HAP-1 (cell line): ENCODE data around the gene GMPPA.

ENCODE experiments used
- DNase-seq, 2 experiments: peaks; one replicate each; pipeline ENCODE4 v3.0.0-alpha.2; 2016 to 2020; ENCODE audit warnings: low spot score in 2 of 2
- H3K27me3 ChIP-seq: fragments of 250-450 bp; sonication (Bioruptor Pico); 2 replicates; pipeline ENCODE4 v1.5.1; 2020; ENCODE audit warnings: low read depth, mild to moderate bottlenecking, moderate library complexity
- H3K36me3 ChIP-seq: fragments of 250-450 bp; sonication (Bioruptor Pico); replicated peaks from 2 replicates; pipeline ENCODE4 v1.5.1; 2020; ENCODE audit warnings: mild to moderate bottlenecking
- H3K4me1 ChIP-seq: fragments of 250-450 bp; sonication (Bioruptor Pico); 2 replicates; pipeline ENCODE4 v1.5.1; 2020; ENCODE audit warnings: mild to moderate bottlenecking
- H3K4me3 ChIP-seq: fragments of 250-450 bp; sonication (Bioruptor Pico); 2 replicates; pipeline ENCODE4 v1.5.1; 2020; ENCODE audit warnings: mild to moderate bottlenecking, moderate library complexity
- H3K9me3 ChIP-seq: fragments of 250-450 bp; sonication (Bioruptor Pico); 2 replicates; pipeline ENCODE4 v1.5.1; 2020; ENCODE audit warnings: mild to moderate bottlenecking, moderate library complexity
- in situ Hi-C: fragments of 300-500 bp; cut with MboI; formaldehyde crosslinking; loops from 3 replicates; pipeline ENCODE4 v1.14.3; 2020; ENCODE audit warnings: low sequenced_read_pairs, inconsistent platforms, mixed read lengths

Gene GMPPA

GRCh38 chr2:219531639-219532377, 33.1 kb downstream of the GMPPA start:
- in situ Hi-C loops: loop anchor here (5.0 kb wide), 1 partner anchor 130 kb away; no protein-coding TSS in a partner anchor
- H3K36me3 ChIP-seq: no peaks in the 10 kb centered on the region
- H3K4me3 ChIP-seq: no peak overlapping the region
- peaks cover 53% of the 10 kb centered on the region for H3K27me3 ChIP-seq
- H3K9me3 ChIP-seq: no peaks in the 10 kb centered on the region
- DNase-seq: no peak
- H3K4me1 ChIP-seq: no peaks in the 10 kb centered on the region

DNA sequence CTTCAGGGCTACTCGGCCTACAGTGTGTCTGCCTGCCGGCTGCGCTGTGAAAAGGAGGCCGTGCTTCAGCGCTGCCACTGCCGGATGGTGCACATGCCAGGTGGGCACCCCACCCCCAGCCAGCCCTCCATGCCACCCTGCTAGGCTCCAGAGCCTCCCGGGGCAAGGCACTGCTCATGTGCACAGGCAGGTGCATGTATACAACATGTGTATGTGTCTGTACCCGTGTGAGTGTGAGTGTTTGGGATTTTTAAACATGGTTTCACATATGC, 33.6 kb downstream of the GMPPA start:
- no peaks in the 10 kb centered on the region for H3K4me1 ChIP-seq
- no peaks in the 10 kb centered on the region for H3K9me3 ChIP-seq
- no peak for DNase-seq
- peaks cover 48% of the 10 kb centered on the region for H3K27me3 ChIP-seq
- in situ Hi-C loops: loop anchor here (5.0 kb wide), 1 partner anchor 130 kb away; no protein-coding TSS in a partner anchor
- no peaks in the 10 kb centered on the region for H3K36me3 ChIP-seq
- no peak overlapping the region for H3K4me3 ChIP-seq

DNA sequence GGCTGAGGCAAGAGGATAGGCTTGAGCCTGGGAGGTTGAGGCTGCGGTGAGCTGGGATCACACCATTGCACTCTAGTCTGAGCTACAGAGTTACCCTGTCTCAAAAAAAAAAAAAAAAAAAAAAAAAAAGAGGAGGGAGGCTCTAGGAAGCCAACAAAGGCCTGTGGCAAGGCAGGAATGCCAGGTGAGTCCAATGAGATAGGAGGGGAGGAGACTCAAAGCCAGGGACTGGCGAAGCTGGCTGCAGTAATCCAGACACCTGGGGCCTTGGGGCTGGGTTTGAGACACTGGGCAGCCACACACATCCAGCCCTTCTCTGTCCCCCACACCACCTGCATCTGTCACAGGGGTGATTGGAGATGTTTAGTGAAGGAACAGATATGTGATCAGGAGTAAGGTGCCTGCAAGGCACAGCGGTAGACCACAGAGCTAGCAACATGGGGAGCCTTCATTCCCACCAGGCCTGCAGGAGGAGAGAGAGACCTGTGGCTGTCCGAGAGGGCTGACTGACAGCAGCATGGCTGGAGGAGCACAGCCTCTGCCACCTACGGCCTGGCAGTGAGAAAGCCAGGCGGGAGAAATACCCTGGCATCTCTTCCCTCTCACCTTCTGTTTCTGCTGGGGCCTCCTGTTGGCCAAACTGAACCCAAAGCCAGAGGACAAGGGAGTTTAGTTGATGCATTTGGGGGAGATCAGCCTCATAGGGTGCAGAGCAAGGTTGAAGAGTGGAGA, 35.4 kb downstream of the GMPPA start:
- in situ Hi-C loops: loop anchor here (5.0 kb wide), 1 partner anchor 132 kb away; no protein-coding TSS in a partner anchor
- H3K4me1 ChIP-seq: no peaks in the 10 kb centered on the region
- peaks cover 33% of the 10 kb centered on the region for H3K27me3 ChIP-seq
- no peak overlapping the region for H3K4me3 ChIP-seq
- no peaks in the 10 kb centered on the region; the same call in 1 of the 2 replicates for H3K36me3 ChIP-seq
- DNase-seq: no peak
- no peaks in the 10 kb centered on the region for H3K9me3 ChIP-seq

DNA sequence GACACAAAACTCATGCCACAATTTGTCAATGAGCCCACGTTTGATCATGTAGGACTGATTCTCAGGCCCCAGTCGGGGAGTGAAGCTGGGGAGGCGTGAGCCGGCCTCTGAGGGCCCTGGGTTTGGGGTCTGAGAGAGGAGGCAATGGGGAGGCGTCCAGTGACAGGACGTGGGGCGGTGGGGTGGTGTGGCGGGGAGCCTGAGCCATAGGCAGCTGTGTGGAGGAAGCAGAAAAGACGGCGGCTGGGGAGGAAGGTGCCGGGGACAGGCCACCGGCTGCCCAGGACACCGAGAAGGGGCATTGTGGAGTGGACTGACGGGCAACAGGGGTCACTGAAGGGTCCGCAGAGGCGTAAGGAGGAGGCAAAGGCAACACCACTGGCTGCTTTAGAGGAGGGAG, 37.7 kb downstream of the GMPPA start:
- in situ Hi-C loops: no loop called here
- DNase-seq: no peak
- no peaks in the 10 kb centered on the region; the same call in 1 of the 2 replicates for H3K4me1 ChIP-seq
- H3K9me3 ChIP-seq: no peaks in the 10 kb centered on the region
- no peak overlapping the region for H3K4me3 ChIP-seq
- H3K27me3 ChIP-seq: peaks cover 18% of the 10 kb centered on the region
- peaks cover 15% of the 10 kb centered on the region for H3K36me3 ChIP-seq

DNA sequence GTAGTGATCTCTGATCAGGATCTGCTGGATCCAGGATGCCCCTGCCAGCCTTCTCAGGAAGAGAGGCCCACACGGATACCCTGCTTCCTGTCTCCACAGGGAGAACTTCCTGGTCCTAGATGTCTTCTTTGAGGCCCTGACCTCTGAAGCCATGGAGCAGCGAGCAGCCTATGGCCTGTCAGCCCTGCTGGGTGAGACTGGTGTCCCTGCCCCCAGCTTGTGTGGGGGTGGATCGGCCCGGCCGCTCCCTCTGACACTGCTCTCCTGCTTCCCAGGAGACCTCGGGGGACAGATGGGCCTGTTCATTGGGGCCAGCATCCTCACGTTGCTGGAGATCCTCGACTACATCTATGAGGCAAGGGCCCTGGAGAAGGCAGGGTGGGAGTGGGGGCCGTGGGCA, 38.3 kb downstream of the GMPPA start:
- peaks cover 19% of the 10 kb centered on the region for H3K36me3 ChIP-seq
- peaks cover 13% of the 10 kb centered on the region for H3K27me3 ChIP-seq
- H3K9me3 ChIP-seq: no peaks in the 10 kb centered on the region
- in situ Hi-C loops: no loop called here
- H3K4me3 ChIP-seq: no peak overlapping the region
- no peak for DNase-seq
- peaks cover 2% of the 10 kb centered on the region; the same call in 1 of the 2 replicates for H3K4me1 ChIP-seq

DNA sequence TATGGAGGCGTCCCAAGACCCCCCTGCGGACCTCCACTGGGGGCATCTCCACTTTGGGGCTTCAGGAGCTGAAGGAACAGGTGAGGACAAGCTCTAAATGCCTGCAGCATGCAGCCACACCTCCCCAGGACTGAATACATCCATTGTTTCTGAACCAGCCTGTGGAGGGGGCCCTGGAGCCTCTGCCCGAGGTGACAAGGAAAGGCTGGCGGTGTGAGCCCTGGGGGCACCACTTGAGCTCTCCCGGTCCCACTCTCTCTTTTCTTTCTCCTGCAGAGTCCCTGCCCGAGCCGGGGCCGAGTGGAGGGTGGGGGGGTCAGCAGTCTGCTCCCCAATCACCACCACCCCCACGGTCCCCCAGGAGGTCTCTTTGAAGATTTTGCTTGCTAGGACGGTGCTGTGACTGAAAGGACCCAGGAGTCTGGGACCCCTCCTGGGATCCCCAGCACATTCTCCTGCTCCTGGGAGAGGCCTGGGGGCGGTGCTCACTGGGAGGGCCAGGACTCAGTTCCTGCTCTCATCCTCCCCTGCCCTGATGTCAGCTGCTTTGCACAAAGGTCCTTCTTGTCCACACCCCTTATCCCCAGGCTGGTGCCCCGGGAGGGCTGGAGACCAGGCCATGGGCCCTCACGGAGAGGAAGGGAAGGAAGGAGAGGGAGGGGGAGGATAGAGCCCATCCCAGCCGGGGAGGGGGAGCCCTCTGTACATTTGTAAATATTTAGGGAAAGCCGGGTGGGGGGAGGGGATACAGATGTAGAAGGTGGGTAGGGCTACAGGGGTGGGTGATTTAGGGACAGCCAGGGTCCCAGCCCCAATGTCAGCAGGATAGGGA, 39.2 kb downstream of the GMPPA start:
- H3K4me3 ChIP-seq: no peak overlapping the region
- H3K27me3 ChIP-seq: peaks cover 4% of the 10 kb centered on the region
- in situ Hi-C loops: no loop called here
- H3K36me3 ChIP-seq: peaks cover 19% of the 10 kb centered on the region
- no peak for DNase-seq
- peaks cover 8% of the 10 kb centered on the region; the same call in 1 of the 2 replicates for H3K4me1 ChIP-seq
- no peaks in the 10 kb centered on the region for H3K9me3 ChIP-seq

GRCh38 chr2:219538504-219538951, 39.8 kb downstream of the GMPPA start:
- no peak overlapping the region for H3K4me3 ChIP-seq
- H3K36me3 ChIP-seq: peaks cover 19% of the 10 kb centered on the region
- peaks cover 2% of the 10 kb centered on the region; the same call in 1 of the 2 replicates for H3K27me3 ChIP-seq
- peaks cover 8% of the 10 kb centered on the region; the same call in 1 of the 2 replicates for H3K4me1 ChIP-seq
- no peak for DNase-seq
- no peaks in the 10 kb centered on the region for H3K9me3 ChIP-seq
- in situ Hi-C loops: no loop called here

- no peak overlapping the region for H3K4me3 ChIP-seq
- H3K9me3 ChIP-seq: no peaks in the 10 kb centered on the region
- peaks cover 2% of the 10 kb centered on the region; the same call in 1 of the 2 replicates for H3K27me3 ChIP-seq
- peaks cover 8% of the 10 kb centered on the region; the same call in 1 of the 2 replicates for H3K4me1 ChIP-seq
- in situ Hi-C loops: no loop called here
- DNase-seq: no peak
- peaks cover 19% of the 10 kb centered on the region for H3K36me3 ChIP-seq
These were observed 40.5 kb downstream of the GMPPA start for GRCh38 chr2:219538956-219539788.

DNA sequence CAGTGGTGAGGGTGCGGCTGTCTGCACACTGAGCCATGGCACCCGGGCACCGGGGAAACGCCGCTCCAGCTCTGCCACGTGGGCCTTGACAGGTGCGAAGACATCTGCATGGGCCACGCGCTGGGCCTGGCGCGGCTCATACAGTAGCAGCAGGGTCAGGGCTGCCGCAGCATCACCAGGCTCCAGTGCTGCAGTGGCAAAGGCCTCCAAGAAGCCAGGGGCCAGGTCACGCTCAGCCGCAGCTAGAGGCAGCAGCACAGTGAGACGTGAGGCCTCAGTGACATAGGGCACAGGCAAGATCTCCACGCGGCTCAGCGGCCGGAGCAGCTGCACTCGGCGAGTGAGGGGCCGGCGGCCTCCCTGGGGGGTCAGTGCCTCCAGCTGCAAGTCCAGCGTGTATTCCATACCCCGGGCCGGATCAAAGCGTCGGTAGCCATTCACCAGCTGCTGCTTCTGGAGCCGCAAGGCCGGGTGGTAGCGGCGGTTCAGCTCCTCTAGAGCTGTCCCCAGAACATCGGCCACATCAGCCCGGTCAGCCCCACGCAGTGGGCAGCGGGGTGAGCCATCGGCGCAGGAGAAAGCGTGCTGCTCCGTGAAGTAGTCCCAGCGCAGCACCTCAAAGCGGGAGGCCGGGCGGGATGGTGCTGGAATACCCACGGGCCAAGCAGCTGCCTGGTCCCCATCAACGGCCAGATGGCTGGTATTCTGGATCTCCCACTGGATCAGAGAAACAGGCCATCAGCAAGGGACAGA, 41.4 kb downstream of the GMPPA start:
- Histone ChIP-seq H3K4me1 (peaks cover 8% of the 10 kb centered on the region; the same call in 1 of the 2 replicates), H3K27me3 (no peaks in the 10 kb centered on the region), H3K4me3 (no peak overlapping the region), H3K36me3 (peaks cover 19% of the 10 kb centered on the region), H3K9me3 (no peaks in the 10 kb centered on the region)
- no peak for DNase-seq
- in situ Hi-C loops: loop anchor here (5.0 kb wide), 1 partner anchor 102 kb away; no protein-coding TSS in a partner anchor

- H3K9me3 ChIP-seq: no peaks in the 10 kb centered on the region
- H3K4me1 ChIP-seq: peaks cover 8% of the 10 kb centered on the region; the same call in 1 of the 2 replicates
- no peak overlapping the region for H3K4me3 ChIP-seq
- H3K36me3 ChIP-seq: peaks cover 19% of the 10 kb centered on the region
- in situ Hi-C loops: loop anchor here (5.0 kb wide), 1 partner anchor 101 kb away; no protein-coding TSS in a partner anchor
- H3K27me3 ChIP-seq: no peaks in the 10 kb centered on the region
- DNase-seq: no peak
These were observed 42.3 kb downstream of the GMPPA start for GRCh38 chr2:219540784-219541504.

- no peaks in the 10 kb centered on the region for H3K27me3 ChIP-seq
- H3K36me3 ChIP-seq: peaks cover 19% of the 10 kb centered on the region
- no peaks in the 10 kb centered on the region for H3K9me3 ChIP-seq
- H3K4me1 ChIP-seq: peaks cover 8% of the 10 kb centered on the region; the same call in 1 of the 2 replicates
- H3K4me3 ChIP-seq: peak overlapping the region; percentile 67
- in situ Hi-C loops: loop anchor here (5.0 kb wide), 1 partner anchor 101 kb away; no protein-coding TSS in a partner anchor
- peak; percentile 56 to 91 for DNase-seq
These were observed 43.0 kb downstream of the GMPPA start for GRCh38 chr2:219541611-219542180.
